SK-N-MC (cell line): ENCODE data around the gene HIVEP2.

Experiments
- DNase-seq: peaks from one replicate; pipeline ENCODE4 v3.0.0-alpha.2; 2011; ENCODE audit warnings: low read depth, low spot score
- H3K27ac ChIP-seq: fragments of 200-600 bp; sonication (generic); 2 replicates; pipeline ENCODE4 v1.5.1; 2016; ENCODE audit warnings: mixed run types
- H3K36me3 ChIP-seq: fragments of 200-600 bp; sonication (generic); 2 replicates; pipeline ENCODE4 v1.6.1; 2017; ENCODE audit warnings: antibody characterized with exemption, low read length, mixed read lengths; ENCODE audit not compliant: insufficient read depth
- H3K4me3 ChIP-seq: fragments of 200-600 bp; sonication (generic); 2 replicates; pipeline ENCODE4 v1.5.1; 2016
- H3K9ac ChIP-seq: fragments of 200-600 bp; sonication (generic); 2 replicates; pipeline ENCODE4 v1.8.0; 2017; ENCODE audit warnings: mixed run types, mixed read lengths; ENCODE audit not compliant: insufficient read length
- H3K9me3 ChIP-seq: fragments of 200-600 bp; sonication (generic); 2 replicates; pipeline ENCODE4 v1.6.1; 2017; ENCODE audit warnings: low read depth, mild to moderate bottlenecking, antibody characterized with exemption, low read length, moderate library complexity, mixed read lengths
- EZH2 ChIP-seq: fragments of 200-600 bp; sonication (generic); IDR thresholded peaks from one replicate; pipeline ENCODE4 v1.6.1; 2017; ENCODE audit warnings: antibody characterized with exemption
- FOXP2 ChIP-seq: optimal IDR thresholded peaks from 2 replicates; pipeline ENCODE3; 2011; ENCODE audit warnings: mild to moderate bottlenecking, moderate library complexity; ENCODE audit not compliant: insufficient read depth; ENCODE audit errors: extremely low read length, control extremely low read depth
- POLR2AphosphoS5 ChIP-seq: IDR thresholded peaks from 2 replicates; pipeline ENCODE4 v1.6.1; 2012; ENCODE audit warnings: mild to moderate bottlenecking, low read depth, low read length, borderline replicate concordance

The HIVEP2 gene

GRCh38 chr6:142784344-142784743 is 160.6 kb downstream of the HIVEP2 start:
- no peak overlapping the region for H3K27ac ChIP-seq

GRCh38 chr6:142783499-142783898 is 161.5 kb downstream of the HIVEP2 start:
- peak; percentile 40 for DNase-seq
- peak overlapping the region; percentile 17 for H3K27ac ChIP-seq
- H3K36me3 ChIP-seq: no peaks in the 10 kb centered on the region
- TF ChIP-seq FOXP2: no peak
- no peak for TF ChIP-seq POLR2AphosphoS5
- TF ChIP-seq EZH2: no peak
- H3K4me3 ChIP-seq: no peak overlapping the region
- H3K9me3 ChIP-seq: no peaks in the 10 kb centered on the region
- no peak overlapping the region for H3K9ac ChIP-seq

More at GRCh38 chr6:142784344-142784743, 160.6 kb downstream of the HIVEP2 start:
- no peaks in the 10 kb centered on the region for H3K36me3 ChIP-seq
- no peak for DNase-seq
- TF ChIP-seq FOXP2 (no peak), EZH2 (no peak), POLR2AphosphoS5 (no peak)
- H3K4me3 ChIP-seq: no peak overlapping the region
- H3K9ac ChIP-seq: no peak overlapping the region
- H3K9me3 ChIP-seq: no peaks in the 10 kb centered on the region

- H3K9ac ChIP-seq: no peak overlapping the region
- no peak overlapping the region for H3K27ac ChIP-seq
- TF ChIP-seq EZH2 (no peak), FOXP2 (no peak), POLR2AphosphoS5 (no peak)
Observed at GRCh38 chr6:142781129-142781528, 163.8 kb downstream of the HIVEP2 start.

GRCh38 chr6:142773859-142774648 is 170.9 kb downstream of the HIVEP2 start:
- Histone ChIP-seq H3K9ac (no peak overlapping the region), H3K36me3 (no peaks in the 10 kb centered on the region)
- no peak for DNase-seq

More at GRCh38 chr6:142781129-142781528, 163.8 kb downstream of the HIVEP2 start:
- Histone ChIP-seq H3K4me3 (no peak overlapping the region), H3K36me3 (no peaks in the 10 kb centered on the region), H3K9me3 (no peaks in the 10 kb centered on the region)
- DNase-seq: no peak

GRCh38 chr6:142773324-142773723 is 171.7 kb downstream of the HIVEP2 start:
- no peak overlapping the region for H3K27ac ChIP-seq
- H3K9me3 ChIP-seq: no peaks in the 10 kb centered on the region
- H3K4me3 ChIP-seq: no peak overlapping the region
- no peak overlapping the region for H3K9ac ChIP-seq
- TF ChIP-seq EZH2: no peak
- no peak for TF ChIP-seq POLR2AphosphoS5
- TF ChIP-seq FOXP2: no peak
- DNase-seq: no peak
- no peaks in the 10 kb centered on the region for H3K36me3 ChIP-seq

More at GRCh38 chr6:142773859-142774648, 170.9 kb downstream of the HIVEP2 start:
- Histone ChIP-seq H3K27ac (no peak overlapping the region), H3K4me3 (no peak overlapping the region), H3K9me3 (no peaks in the 10 kb centered on the region)
- TF ChIP-seq POLR2AphosphoS5 (no peak), FOXP2 (no peak), EZH2 (no peak)

GRCh38 chr6:142771162-142771561 is 173.8 kb downstream of the HIVEP2 start:
- no peak for DNase-seq
- Histone ChIP-seq H3K9ac (no peak overlapping the region), H3K9me3 (no peaks in the 10 kb centered on the region), H3K4me3 (no peak overlapping the region), H3K36me3 (no peaks in the 10 kb centered on the region), H3K27ac (no peak overlapping the region)
- TF ChIP-seq POLR2AphosphoS5 (no peak), FOXP2 (no peak), EZH2 (no peak)

- DNase-seq: no peak
- Histone ChIP-seq H3K36me3 (0 out of 2 replicates have a peak, but pooled peaks cover 3% of the 10 kb centered on the region), H3K27ac (no peak overlapping the region), H3K9ac (no peak overlapping the region), H3K4me3 (no peak overlapping the region), H3K9me3 (no peaks in the 10 kb centered on the region)
- no peak for TF ChIP-seq EZH2
- no peak for TF ChIP-seq FOXP2
Observed at GRCh38 chr6:142765306-142765705, 179.7 kb downstream of the HIVEP2 start.

GRCh38 chr6:142764311-142764710 is 180.7 kb downstream of the HIVEP2 start:
- Histone ChIP-seq H3K4me3 (no peak overlapping the region), H3K9ac (no peak overlapping the region), H3K9me3 (no peaks in the 10 kb centered on the region), H3K27ac (no peak overlapping the region), H3K36me3 (0 out of 2 replicates have a peak, but pooled peaks cover 3% of the 10 kb centered on the region)
- DNase-seq: no peak
- TF ChIP-seq POLR2AphosphoS5 (no peak), FOXP2 (no peak), EZH2 (no peak)
